ENCODE measurements around the gene CANX. TPM values are rescaled to one million over a fixed set of nuclear protein-coding genes. Genes with fewer than 3 reads are reported as not detected.

CANX gene
- total RNA-seq, 1 experiment from 2014 or later = 224 TPM

- H3K4me2 ChIP-seq (ENCODE audit: low read depth, low read length, poor library complexity, severe bottlenecking) = no peak overlapping the region
- H3K36me3 ChIP-seq (ENCODE audit: insufficient read depth, low read length) = peaks cover 29% of the 10 kb centered on the region; the same call in 1 of the 2 replicates
- no peaks in the 10 kb centered on the region for H3K9me2 ChIP-seq (replicated peaks; ENCODE audit: insufficient read depth, low read length)
- H4K20me1 ChIP-seq (ENCODE audit: insufficient read depth, low read depth, low read length) = peaks cover 12% of the 10 kb centered on the region; the same call in 1 of the 2 replicates
- H3K4me1 ChIP-seq (ENCODE audit: low read length) = no peaks in the 10 kb centered on the region
- no peak for DNase-seq
- no peak overlapping the region for H3K9ac ChIP-seq (ENCODE audit: low read length)
- no peak overlapping the region for H3K4me3 ChIP-seq (ENCODE audit: low read length)
- no peak overlapping the region for H3K27ac ChIP-seq (ENCODE audit: low read length)
- no peak overlapping the region for H2AFZ ChIP-seq (ENCODE audit: low read length)
- peaks cover 39% of the 10 kb centered on the region for H3K79me2 ChIP-seq (ENCODE audit: low read length)
- no peaks in the 10 kb centered on the region for H3K27me3 ChIP-seq (ENCODE audit: low read length)
- no peaks in the 10 kb centered on the region for H3K9me3 ChIP-seq (ENCODE audit: low read length)
Observed at GRCh38 chr5:179769796-179770195, 71.0 kb downstream of the CANX start.

DNA sequence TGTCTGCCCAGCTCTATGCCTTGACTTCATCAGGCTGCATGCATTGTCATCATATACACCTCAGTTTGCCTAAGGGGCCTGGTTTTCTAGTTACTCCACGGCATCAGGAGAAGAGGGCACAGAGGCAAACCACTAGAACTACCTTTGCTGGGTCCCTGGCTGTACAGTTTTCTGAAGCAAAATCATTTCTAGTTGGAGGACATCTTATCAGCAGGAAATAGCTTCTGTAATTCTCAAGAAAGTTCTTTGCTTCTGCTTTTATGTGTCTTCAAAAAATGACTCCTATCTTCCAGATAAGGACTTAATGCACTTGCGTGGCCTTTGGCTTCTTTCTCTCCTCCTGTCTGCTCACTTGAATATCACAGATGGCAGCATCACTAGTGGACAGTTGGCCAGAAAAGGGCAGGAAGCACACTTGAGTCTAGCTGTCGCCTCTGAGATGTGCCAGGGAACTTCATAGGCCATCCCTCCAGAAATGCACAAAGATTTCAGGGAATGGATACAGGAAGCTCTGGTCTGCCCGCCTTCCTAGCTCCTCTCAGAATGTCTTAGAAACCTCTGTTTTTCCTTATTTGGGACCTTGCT is 72.6 kb downstream of the CANX start:
- peaks cover 24% of the 10 kb centered on the region; the same call in 1 of the 2 replicates for H3K36me3 ChIP-seq (ENCODE audit: insufficient read depth, low read length)

DNA sequence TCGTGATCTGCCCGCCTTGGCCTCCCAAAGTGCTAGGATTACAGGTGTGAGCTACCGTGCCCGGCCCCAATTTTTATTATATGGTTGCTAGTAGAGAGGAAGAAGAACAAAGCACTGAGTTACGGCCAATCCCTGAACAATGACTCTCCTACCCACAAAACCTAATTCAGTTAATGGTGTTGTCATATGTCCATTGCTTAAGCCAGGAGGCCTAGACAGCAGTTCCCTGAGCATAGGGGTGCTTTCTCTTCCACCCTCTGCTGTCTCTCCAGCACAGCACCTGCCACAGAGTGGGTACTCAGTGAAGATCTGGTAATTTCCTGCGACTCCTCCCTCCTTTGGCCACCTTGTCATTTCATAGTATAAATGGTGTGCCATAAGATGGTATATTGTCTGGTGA is 73.6 kb downstream of the CANX start:
- H3K4me2 ChIP-seq (ENCODE audit: low read depth, low read length, poor library complexity, severe bottlenecking) = no peak overlapping the region
- no peak overlapping the region for H3K4me3 ChIP-seq (ENCODE audit: low read length)
- peaks cover 22% of the 10 kb centered on the region; the same call in 1 of the 2 replicates for H3K36me3 ChIP-seq (ENCODE audit: insufficient read depth, low read length)
- H2AFZ ChIP-seq (ENCODE audit: low read length) = no peak overlapping the region
- no peaks in the 10 kb centered on the region for H3K9me2 ChIP-seq (replicated peaks; ENCODE audit: insufficient read depth, low read length)
- no peaks in the 10 kb centered on the region for H3K9me3 ChIP-seq (ENCODE audit: low read length)
- DNase-seq = no peak
- no peaks in the 10 kb centered on the region for H3K4me1 ChIP-seq (ENCODE audit: low read length)
- peaks cover 15% of the 10 kb centered on the region for H3K79me2 ChIP-seq (ENCODE audit: low read length)
- H4K20me1 ChIP-seq (ENCODE audit: insufficient read depth, low read depth, low read length) = 0 out of 2 replicates have a peak, but pooled peaks cover 7% of the 10 kb centered on the region
- no peaks in the 10 kb centered on the region for H3K27me3 ChIP-seq (ENCODE audit: low read length)
- no peak overlapping the region for H3K27ac ChIP-seq (ENCODE audit: low read length)
- H3K9ac ChIP-seq (ENCODE audit: low read length) = no peak overlapping the region

More for the DNA sequence above, 72.6 kb downstream of the CANX start:
- H3K79me2 ChIP-seq (ENCODE audit: low read length) = peaks cover 24% of the 10 kb centered on the region
- no peak overlapping the region for H2AFZ ChIP-seq (ENCODE audit: low read length)
- H3K27ac ChIP-seq (ENCODE audit: low read length) = no peak overlapping the region
- no peaks in the 10 kb centered on the region for H3K27me3 ChIP-seq (ENCODE audit: low read length)
- no peak overlapping the region for H3K4me2 ChIP-seq (ENCODE audit: low read depth, low read length, poor library complexity, severe bottlenecking)
- DNase-seq = no peak
- 0 out of 2 replicates have a peak, but pooled peaks cover 10% of the 10 kb centered on the region for H4K20me1 ChIP-seq (ENCODE audit: insufficient read depth, low read depth, low read length)
- H3K9ac ChIP-seq (ENCODE audit: low read length) = no peak overlapping the region
- no peaks in the 10 kb centered on the region for H3K9me2 ChIP-seq (replicated peaks; ENCODE audit: insufficient read depth, low read length)
- no peaks in the 10 kb centered on the region for H3K9me3 ChIP-seq (ENCODE audit: low read length)
- no peaks in the 10 kb centered on the region for H3K4me1 ChIP-seq (ENCODE audit: low read length)
- no peak overlapping the region for H3K4me3 ChIP-seq (ENCODE audit: low read length)

DNA sequence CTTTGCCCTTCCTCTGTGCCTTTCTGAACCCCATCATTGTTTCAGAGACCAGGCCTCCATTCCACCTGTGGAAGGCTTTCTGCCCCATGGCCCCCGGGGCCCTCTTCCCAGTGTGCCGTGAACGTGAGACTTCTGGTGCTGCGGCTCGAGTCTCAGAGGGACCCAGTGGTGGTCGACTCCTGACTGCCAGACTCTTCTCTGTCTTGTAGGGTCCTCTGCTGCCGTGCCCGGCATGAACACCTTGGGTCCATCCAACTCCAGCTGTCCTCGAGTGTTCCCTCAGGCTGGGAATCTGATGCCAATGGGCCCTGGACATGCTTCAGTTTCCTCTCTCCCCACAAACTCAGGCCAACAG is 74.9 kb downstream of the CANX start:
- no peaks in the 10 kb centered on the region for H3K27me3 ChIP-seq (ENCODE audit: low read length)
- no peak for DNase-seq
- H3K4me3 ChIP-seq (ENCODE audit: low read length) = no peak overlapping the region
- no peak overlapping the region for H2AFZ ChIP-seq (ENCODE audit: low read length)
- no peaks in the 10 kb centered on the region for H3K9me3 ChIP-seq (ENCODE audit: low read length)
- no peak overlapping the region for H3K9ac ChIP-seq (ENCODE audit: low read length)
- no peak overlapping the region for H3K4me2 ChIP-seq (ENCODE audit: low read depth, low read length, poor library complexity, severe bottlenecking)
- no peaks in the 10 kb centered on the region for H3K9me2 ChIP-seq (replicated peaks; ENCODE audit: insufficient read depth, low read length)
- peaks cover 4% of the 10 kb centered on the region; the same call in 1 of the 2 replicates for H3K79me2 ChIP-seq (ENCODE audit: low read length)
- H3K36me3 ChIP-seq (ENCODE audit: insufficient read depth, low read length) = peaks cover 15% of the 10 kb centered on the region; the same call in 1 of the 2 replicates
- 0 out of 2 replicates have a peak, but pooled peaks cover 4% of the 10 kb centered on the region for H4K20me1 ChIP-seq (ENCODE audit: insufficient read depth, low read depth, low read length)
- no peaks in the 10 kb centered on the region for H3K4me1 ChIP-seq (ENCODE audit: low read length)
- H3K27ac ChIP-seq (ENCODE audit: low read length) = no peak overlapping the region

- Histone ChIP-seq H3K27ac (ENCODE audit: low read length) (no peak overlapping the region), H4K20me1 (ENCODE audit: insufficient read depth, low read depth, low read length) (no peaks in the 10 kb centered on the region), H3K9me2 (replicated peaks; ENCODE audit: insufficient read depth, low read length) (no peaks in the 10 kb centered on the region), H3K4me2 (ENCODE audit: low read depth, low read length, poor library complexity, severe bottlenecking) (no peak overlapping the region), H2AFZ (ENCODE audit: low read length) (no peak overlapping the region), H3K4me1 (ENCODE audit: low read length) (no peaks in the 10 kb centered on the region), H3K4me3 (ENCODE audit: low read length) (no peak overlapping the region), H3K27me3 (ENCODE audit: low read length) (no peaks in the 10 kb centered on the region), H3K9me3 (ENCODE audit: low read length) (no peaks in the 10 kb centered on the region), H3K79me2 (ENCODE audit: low read length) (peaks cover 3% of the 10 kb centered on the region; the same call in 1 of the 2 replicates), H3K9ac (ENCODE audit: low read length) (no peak overlapping the region), H3K36me3 (ENCODE audit: insufficient read depth, low read length) (peaks cover 14% of the 10 kb centered on the region; the same call in 1 of the 2 replicates)
- DNase-seq = no peak
Observed at GRCh38 chr5:179774442-179774841, 75.7 kb downstream of the CANX start.

GRCh38 chr5:179776411-179776938 is 77.7 kb downstream of the CANX start:
- DNase-seq = no peak
- Histone ChIP-seq H3K9me2 (replicated peaks; ENCODE audit: insufficient read depth, low read length) (no peaks in the 10 kb centered on the region), H3K79me2 (ENCODE audit: low read length) (no peaks in the 10 kb centered on the region), H3K4me3 (ENCODE audit: low read length) (no peak overlapping the region), H3K9ac (ENCODE audit: low read length) (no peak overlapping the region), H4K20me1 (ENCODE audit: insufficient read depth, low read depth, low read length) (no peaks in the 10 kb centered on the region), H2AFZ (ENCODE audit: low read length) (no peak overlapping the region), H3K9me3 (ENCODE audit: low read length) (no peaks in the 10 kb centered on the region), H3K36me3 (ENCODE audit: insufficient read depth, low read length) (0 out of 2 replicates have a peak, but pooled peaks cover 4% of the 10 kb centered on the region), H3K27ac (ENCODE audit: low read length) (no peak overlapping the region), H3K27me3 (ENCODE audit: low read length) (no peaks in the 10 kb centered on the region), H3K4me1 (ENCODE audit: low read length) (no peaks in the 10 kb centered on the region), H3K4me2 (ENCODE audit: low read depth, low read length, poor library complexity, severe bottlenecking) (no peak overlapping the region)

- no peaks in the 10 kb centered on the region for H4K20me1 ChIP-seq (ENCODE audit: insufficient read depth, low read depth, low read length)
- H3K9me2 ChIP-seq (replicated peaks; ENCODE audit: insufficient read depth, low read length) = no peaks in the 10 kb centered on the region
- H3K27ac ChIP-seq (ENCODE audit: low read length) = no peak overlapping the region
- H3K4me3 ChIP-seq (ENCODE audit: low read length) = no peak overlapping the region
- H3K4me1 ChIP-seq (ENCODE audit: low read length) = no peaks in the 10 kb centered on the region
- H3K9me3 ChIP-seq (ENCODE audit: low read length) = no peaks in the 10 kb centered on the region
- H2AFZ ChIP-seq (ENCODE audit: low read length) = no peak overlapping the region
- H3K9ac ChIP-seq (ENCODE audit: low read length) = no peak overlapping the region
- no peaks in the 10 kb centered on the region for H3K79me2 ChIP-seq (ENCODE audit: low read length)
- H3K36me3 ChIP-seq (ENCODE audit: insufficient read depth, low read length) = 0 out of 2 replicates have a peak, but pooled peaks cover 2% of the 10 kb centered on the region
- no peaks in the 10 kb centered on the region for H3K27me3 ChIP-seq (ENCODE audit: low read length)
- no peak for DNase-seq
- no peak overlapping the region for H3K4me2 ChIP-seq (ENCODE audit: low read depth, low read length, poor library complexity, severe bottlenecking)
Observed at GRCh38 chr5:179777456-179777855, 78.7 kb downstream of the CANX start.

DNA sequence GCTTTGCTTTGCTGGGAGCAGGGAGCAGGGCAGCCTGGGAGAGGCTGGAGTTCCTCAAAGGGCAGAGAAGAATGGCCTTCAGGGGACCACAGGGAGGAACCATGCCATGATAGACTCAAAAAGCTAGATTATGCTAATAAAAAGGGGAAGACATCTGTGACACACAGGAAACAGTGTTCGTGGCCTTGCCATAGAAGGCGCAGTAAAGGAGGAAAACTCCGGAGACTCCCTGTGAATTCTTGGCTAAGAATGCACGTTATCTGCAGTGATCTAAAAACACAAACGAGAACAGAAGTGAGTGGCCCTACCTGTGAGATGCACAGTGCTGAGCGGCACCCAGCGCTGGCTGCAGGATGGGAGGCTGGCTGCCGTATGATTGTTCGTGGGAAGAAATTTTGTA is 79.1 kb downstream of the CANX start:
- Histone ChIP-seq H3K27ac (ENCODE audit: low read length) (no peak overlapping the region), H3K79me2 (ENCODE audit: low read length) (no peaks in the 10 kb centered on the region), H3K4me2 (ENCODE audit: low read depth, low read length, poor library complexity, severe bottlenecking) (no peak overlapping the region), H3K27me3 (ENCODE audit: low read length) (no peaks in the 10 kb centered on the region), H3K36me3 (ENCODE audit: insufficient read depth, low read length) (no peaks in the 10 kb centered on the region), H3K9me3 (ENCODE audit: low read length) (no peaks in the 10 kb centered on the region), H4K20me1 (ENCODE audit: insufficient read depth, low read depth, low read length) (no peaks in the 10 kb centered on the region), H3K4me1 (ENCODE audit: low read length) (no peaks in the 10 kb centered on the region), H2AFZ (ENCODE audit: low read length) (no peak overlapping the region), H3K9me2 (replicated peaks; ENCODE audit: insufficient read depth, low read length) (no peaks in the 10 kb centered on the region), H3K9ac (ENCODE audit: low read length) (no peak overlapping the region), H3K4me3 (ENCODE audit: low read length) (no peak overlapping the region)
- DNase-seq = no peak
